ENCODE results near the gene MIEN1. TPM values are rescaled to one million over a fixed set of nuclear protein-coding genes. Genes with fewer than 3 reads are reported as not detected.

The MIEN1 gene, protein sequence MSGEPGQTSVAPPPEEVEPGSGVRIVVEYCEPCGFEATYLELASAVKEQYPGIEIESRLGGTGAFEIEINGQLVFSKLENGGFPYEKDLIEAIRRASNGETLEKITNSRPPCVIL
- total RNA-seq = 100 to 1,000 TPM in 1 of 2 donors, 10 to 100 TPM in 1; 46.5 to 119 TPM

DNA sequence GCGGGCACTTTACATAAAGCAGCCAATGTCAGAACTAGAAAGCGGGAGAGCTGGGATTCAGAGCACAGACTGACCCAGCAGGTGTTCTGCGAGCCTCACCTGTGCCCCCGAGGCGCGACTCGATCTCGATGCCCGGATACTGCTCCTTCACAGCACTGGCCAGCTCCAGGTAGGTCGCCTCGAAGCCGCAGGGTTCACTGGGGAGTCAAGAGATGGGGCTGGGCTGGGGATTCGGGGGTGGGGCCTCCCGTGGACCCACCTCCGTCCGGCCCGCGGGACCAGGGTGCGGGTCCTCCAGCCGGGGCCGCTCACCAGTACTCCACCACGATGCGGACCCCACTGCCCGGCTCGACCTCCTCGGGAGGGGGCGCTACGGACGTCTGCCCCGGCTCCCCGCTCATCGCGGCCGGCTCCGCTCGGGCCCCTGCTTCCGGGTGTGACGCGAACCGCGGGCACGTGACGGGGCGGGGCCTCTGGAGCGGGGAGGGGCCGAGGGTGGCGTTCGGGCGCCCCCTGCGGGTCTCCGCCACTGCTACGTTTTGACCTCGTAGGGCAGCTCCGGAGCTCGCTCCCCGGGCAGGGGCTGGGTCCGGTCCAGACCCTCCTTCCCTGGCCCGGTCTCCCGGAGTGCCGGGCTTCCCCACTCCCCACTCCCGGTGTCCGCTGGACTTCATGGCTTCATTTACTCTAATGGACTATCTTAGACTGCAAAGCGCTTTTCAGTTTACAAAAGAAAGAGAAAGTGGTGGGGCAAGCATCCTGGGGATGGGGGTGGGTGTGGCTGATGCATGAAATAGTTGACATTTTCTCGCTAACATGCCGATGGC lies at the start of gene MIEN1:
Gene MIEN1 (minus strand): TSS at position 438 of the 827 bp plus-strand sequence. CDS start 37 bp downstream, at position 401.
- Histone ChIP-seq H3K36me3 (peaks cover 0 to 12% of the 10 kb centered on the region in 2 donors), H3K27ac (peak within 1 kb of the TSS; percentile 89 to 95), H3K4me3 (peak within 1 kb of the TSS; percentile 61 to 85), H3K27me3 (replicated peaks; ENCODE audit: insufficient read depth) (no peaks in the 10 kb centered on the region), H3K9me3 (no peaks in the 10 kb centered on the region), H3K4me1 (replicated peaks) (no peaks in the 10 kb centered on the region)
- under 1% methylated on average over 65 of the region's 65 CpGs for WGBS
- DNase-seq (ENCODE audit: low spot score) = peak; percentile 90
- TF ChIP-seq, protein P1, sequence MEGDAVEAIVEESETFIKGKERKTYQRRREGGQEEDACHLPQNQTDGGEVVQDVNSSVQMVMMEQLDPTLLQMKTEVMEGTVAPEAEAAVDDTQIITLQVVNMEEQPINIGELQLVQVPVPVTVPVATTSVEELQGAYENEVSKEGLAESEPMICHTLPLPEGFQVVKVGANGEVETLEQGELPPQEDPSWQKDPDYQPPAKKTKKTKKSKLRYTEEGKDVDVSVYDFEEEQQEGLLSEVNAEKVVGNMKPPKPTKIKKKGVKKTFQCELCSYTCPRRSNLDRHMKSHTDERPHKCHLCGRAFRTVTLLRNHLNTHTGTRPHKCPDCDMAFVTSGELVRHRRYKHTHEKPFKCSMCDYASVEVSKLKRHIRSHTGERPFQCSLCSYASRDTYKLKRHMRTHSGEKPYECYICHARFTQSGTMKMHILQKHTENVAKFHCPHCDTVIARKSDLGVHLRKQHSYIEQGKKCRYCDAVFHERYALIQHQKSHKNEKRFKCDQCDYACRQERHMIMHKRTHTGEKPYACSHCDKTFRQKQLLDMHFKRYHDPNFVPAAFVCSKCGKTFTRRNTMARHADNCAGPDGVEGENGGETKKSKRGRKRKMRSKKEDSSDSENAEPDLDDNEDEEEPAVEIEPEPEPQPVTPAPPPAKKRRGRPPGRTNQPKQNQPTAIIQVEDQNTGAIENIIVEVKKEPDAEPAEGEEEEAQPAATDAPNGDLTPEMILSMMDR (IDR thresholded peaks at IDR 0.05) = peak; percentile 95 to 98 (median 96)
- peak; percentile 91 for TF ChIP-seq POLR2AphosphoS5 (IDR thresholded peaks at IDR 0.05)
- TF ChIP-seq POLR2A (IDR thresholded peaks at IDR 0.05) = peak; percentile 81
- intact Hi-C loops (cut with DNase I) = loop anchor here (5.0 kb wide), 1 partner anchor 108 kb away; no protein-coding TSS in a partner anchor

DNA sequence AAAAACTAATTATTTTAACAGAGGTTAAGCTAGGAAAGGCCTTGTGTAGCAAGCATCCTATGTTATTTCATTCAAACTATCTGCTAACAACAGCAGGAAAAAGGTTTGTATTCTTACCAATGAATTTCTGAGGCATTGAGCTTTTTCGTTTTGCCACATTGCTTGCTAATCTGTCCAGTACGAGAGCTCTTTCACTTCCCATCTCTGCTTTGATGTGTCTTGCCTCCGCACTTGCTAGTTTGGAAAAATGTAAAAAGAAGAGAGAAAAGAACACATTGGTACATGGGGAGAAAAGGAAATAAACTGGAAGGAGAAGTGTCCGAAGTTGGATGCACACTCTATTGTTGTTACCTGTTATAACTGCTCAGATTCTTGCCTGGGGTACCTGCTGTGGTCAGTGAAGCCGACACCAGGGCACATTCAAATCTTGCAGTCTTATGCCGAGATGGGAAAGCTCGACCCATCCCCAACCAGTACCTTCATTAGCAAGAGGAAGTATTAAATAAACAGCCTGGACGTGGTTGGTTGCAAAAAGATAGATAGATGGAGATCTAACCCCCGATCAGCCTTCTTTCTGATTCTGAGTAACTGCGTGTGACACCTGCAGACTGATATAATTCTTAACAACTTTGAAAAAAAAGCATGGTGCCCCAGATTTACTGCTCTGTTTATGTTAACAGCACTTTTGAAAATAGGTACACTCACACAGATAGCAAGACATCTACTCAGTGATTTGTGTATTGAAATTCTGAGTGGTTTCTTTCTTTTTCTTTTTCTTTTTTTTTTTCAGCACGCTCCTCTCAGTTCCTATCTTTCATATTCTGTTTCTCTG lies 47.4 kb upstream of the MIEN1 start:
- Histone ChIP-seq H3K4me1 (replicated peaks) (no peaks in the 10 kb centered on the region), H3K4me3 (no peak overlapping the region), H3K27ac (no peak overlapping the region), H3K9me3 (no peaks in the 10 kb centered on the region), H3K36me3 (no peaks in the 10 kb centered on the region), H3K27me3 (replicated peaks; ENCODE audit: insufficient read depth) (no peaks in the 10 kb centered on the region)
- intact Hi-C loops (cut with DNase I) = no loop called here
- no peak for DNase-seq (ENCODE audit: low spot score)
- WGBS = 66% methylated on average over 11 of the region's 11 CpGs
- TF ChIP-seq POLR2A (IDR thresholded peaks at IDR 0.05) = no peak
- TF ChIP-seq, protein P1 (IDR thresholded peaks at IDR 0.05) = no peak
- TF ChIP-seq POLR2AphosphoS5 (IDR thresholded peaks at IDR 0.05) = no peak

GRCh38 chr17:39776252-39776651 lies 45.9 kb upstream of the MIEN1 start:
- intact Hi-C loops (cut with DNase I) = no loop called here
- TF ChIP-seq POLR2AphosphoS5 (IDR thresholded peaks at IDR 0.05) = no peak
- TF ChIP-seq, protein P1 (IDR thresholded peaks at IDR 0.05) = no peak
- no peak for TF ChIP-seq POLR2A (IDR thresholded peaks at IDR 0.05)
- H3K4me3 ChIP-seq = no peak overlapping the region

GRCh38 chr17:39775031-39775430 lies 44.7 kb upstream of the MIEN1 start:
- Histone ChIP-seq H3K4me3 (no peak overlapping the region), H3K27me3 (replicated peaks; ENCODE audit: insufficient read depth) (no peaks in the 10 kb centered on the region), H3K9me3 (no peaks in the 10 kb centered on the region), H3K27ac (no peak overlapping the region), H3K36me3 (no peaks in the 10 kb centered on the region), H3K4me1 (replicated peaks) (no peaks in the 10 kb centered on the region)
- TF ChIP-seq, protein P1 (IDR thresholded peaks at IDR 0.05) = no peak
- TF ChIP-seq POLR2AphosphoS5 (IDR thresholded peaks at IDR 0.05) = no peak
- 89% methylated on average over 2 of the region's 2 CpGs for WGBS
- intact Hi-C loops (cut with DNase I) = no loop called here
- no peak for DNase-seq (ENCODE audit: low spot score)

More at GRCh38 chr17:39776252-39776651, 45.9 kb upstream of the MIEN1 start:
- no peaks in the 10 kb centered on the region for H3K9me3 ChIP-seq
- DNase-seq (ENCODE audit: low spot score) = no peak
- no peaks in the 10 kb centered on the region for H3K36me3 ChIP-seq
- no peak overlapping the region for H3K27ac ChIP-seq
- H3K4me1 ChIP-seq (replicated peaks) = no peaks in the 10 kb centered on the region
- H3K27me3 ChIP-seq (replicated peaks; ENCODE audit: insufficient read depth) = no peaks in the 10 kb centered on the region

All from prostate gland (tissue), 2 donors.